OCI-LY7 (cell line): ENCODE measurements around the gene CD80. TPM values are rescaled to one million over a fixed set of nuclear protein-coding genes. Genes with fewer than 3 reads are reported as not detected.

Experiments
- BruUV-seq: library from RNA; stranded (reverse); fragments of 400-500 nt; replicated peaks from 2 replicates; lab custom pipeline; 2021; lab: Mats Ljungman, UMichigan
- CTCF ChIA-PET: fragments of 300-600 bp; sonication (Branson Sonifier 250); formaldehyde crosslinking; loops from one replicate; lab custom pipeline; 2022; ENCODE audit warnings: antibody characterized with exemption; ENCODE audit not compliant: unreplicated experiment; lab: Charles Lee
- POLR2A ChIA-PET: fragments of 300-600 bp; sonication (Branson Sonifier 250); formaldehyde crosslinking; loops from one replicate; lab custom pipeline; 2022; ENCODE audit warnings: antibody characterized with exemption; lab: Charles Lee
- DNase-seq: peaks from one replicate; pipeline ENCODE4 v3.0.0-alpha.2; 2015; ENCODE audit warnings: low spot score
- H2AFZ ChIP-seq: fragments of 200-600 bp; sonication (generic), shearing (Covaris generic); 2 replicates; pipeline ENCODE4 v1.6.1; 2014; ENCODE audit warnings: mild to moderate bottlenecking, antibody characterized with exemption, low read length, moderate library complexity
- H3K27ac ChIP-seq: fragments of 200-600 bp; sonication (generic); 2 replicates; pipeline ENCODE4 v1.5.1; 2014; ENCODE audit warnings: mixed run types, low read depth, mild to moderate bottlenecking, moderate library complexity, low read length, inconsistent platforms; ENCODE audit not compliant: poor library complexity, severe bottlenecking
- H3K36me3 ChIP-seq: fragments of 200-600 bp; sonication (generic); 2 replicates; pipeline ENCODE4 v1.6.1; 2014; ENCODE audit warnings: mild to moderate bottlenecking, antibody characterized with exemption, low read length, moderate library complexity, mixed read lengths; ENCODE audit not compliant: insufficient read depth
- H3K4me1 ChIP-seq: fragments of 200-600 bp; sonication (generic); 2 replicates; pipeline ENCODE4 v1.5.1; 2014; ENCODE audit warnings: mild to moderate bottlenecking, low read length; ENCODE audit not compliant: insufficient read depth, poor library complexity, severe bottlenecking
- H3K4me2 ChIP-seq: fragments of 200-600 bp; sonication (generic); 2 replicates; pipeline ENCODE4 v1.6.1; 2014; ENCODE audit warnings: mild to moderate bottlenecking, low read length
- H3K4me3 ChIP-seq: fragments of 200-600 bp; sonication (generic); 2 replicates; pipeline ENCODE4 v1.5.1; 2014; ENCODE audit warnings: mild to moderate bottlenecking, low read depth, low read length; ENCODE audit not compliant: poor library complexity, severe bottlenecking
- H3K79me2 ChIP-seq: fragments of 200-600 bp; sonication (generic); 2 replicates; pipeline ENCODE4 v1.6.1; 2016; ENCODE audit warnings: low read depth, mild to moderate bottlenecking, low read length, moderate library complexity, mixed read lengths; ENCODE audit not compliant: insufficient read depth
- H3K9me2 ChIP-seq: fragments of 200-600 bp; sonication (generic); 2 replicates; pipeline ENCODE4 v1.6.1; 2016; ENCODE audit warnings: mild to moderate bottlenecking, low read length, mixed read lengths; ENCODE audit not compliant: insufficient read depth
- H3K9me3 ChIP-seq: fragments of 200-600 bp; sonication (generic); 2 replicates; pipeline ENCODE4 v1.6.1; 2014; ENCODE audit warnings: mild to moderate bottlenecking, mixed run types, low read length, mixed read lengths
- H4K20me1 ChIP-seq: fragments of 200-600 bp; sonication (generic); 2 replicates; pipeline ENCODE4 v1.6.1; 2014; ENCODE audit warnings: mild to moderate bottlenecking, antibody characterized with exemption, low read length, moderate library complexity, mixed read lengths; ENCODE audit not compliant: insufficient read depth
- EZH2phosphoT487 ChIP-seq: fragments of 200-600 bp; sonication (generic); IDR thresholded peaks from 2 replicates; pipeline ENCODE4 v1.6.1; 2018; ENCODE audit warnings: low read depth, borderline replicate concordance, mild to moderate bottlenecking, mixed run types, antibody characterized with exemption, low read length, moderate library complexity, mixed read lengths
- intact Hi-C: fragments of 100-400 bp; cut with micrococcal nuclease; formaldehyde crosslinking; loops from one replicate; pipeline ENCODE4 v1.10.0; 2022; ENCODE audit not compliant: unreplicated experiment
- total RNA-seq, 2 experiments: library from RNA; depleted of rRNA in 1 of 2; stranded (reverse); fragments of >200 nt in 1 of 2; shearing (Covaris generic) in 1 of 2; gene quantifications; 2 replicates each; pipeline ENCODE4 v1.2.3, GENCODE V29; 2014 to 2022
- TF ChIP-seq, protein P1 (sequence below): fragments of 200-600 bp; sonication (generic); conservative IDR thresholded peaks from 2 replicates; pipeline ENCODE4 v1.5.1; 2014; ENCODE audit warnings: mild to moderate bottlenecking, antibody characterized with exemption, low read length, moderate library complexity, mixed read lengths

Gene CD80
- total RNA-seq, 2 experiments from 2014 or later = not detected

DNA sequence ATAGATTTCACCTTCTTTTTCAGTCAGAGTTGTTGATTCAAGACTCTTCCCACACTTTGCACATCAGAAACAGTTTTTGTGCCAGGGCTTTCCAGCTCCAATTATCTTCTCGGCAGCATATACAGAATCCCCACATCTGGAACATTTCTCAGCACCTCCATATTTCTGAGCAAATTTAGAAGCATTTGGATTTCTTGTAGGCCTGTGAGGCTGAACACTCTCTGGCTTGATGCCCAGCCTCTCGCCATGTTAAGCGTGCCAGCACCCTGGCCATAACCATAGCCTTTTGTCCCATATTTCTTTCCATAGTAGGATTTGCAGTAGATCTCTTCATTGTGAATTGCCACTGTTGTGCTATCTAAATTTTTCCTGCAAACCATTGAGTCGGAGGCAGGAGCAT lies 28.3 kb downstream of the CD80 start:
- CTCF ChIA-PET = no interaction called here
- no peaks in the 10 kb centered on the region for H3K9me2 ChIP-seq
- no peaks in the 10 kb centered on the region for H3K9me3 ChIP-seq
- no peaks in the 10 kb centered on the region for H3K36me3 ChIP-seq
- intact Hi-C loops = no loop called here
- no peaks in the 10 kb centered on the region for H3K4me1 ChIP-seq
- no peak for DNase-seq
- POLR2A ChIA-PET = no interaction called here
- no peaks in the 10 kb centered on the region for H3K79me2 ChIP-seq
- no peak overlapping the region for H3K27ac ChIP-seq
- no TSS peak for BruUV-seq
- H3K4me3 ChIP-seq = no peak overlapping the region
- H2AFZ ChIP-seq = no peak overlapping the region
- no peak overlapping the region for H3K4me2 ChIP-seq
- TF ChIP-seq, protein P1, sequence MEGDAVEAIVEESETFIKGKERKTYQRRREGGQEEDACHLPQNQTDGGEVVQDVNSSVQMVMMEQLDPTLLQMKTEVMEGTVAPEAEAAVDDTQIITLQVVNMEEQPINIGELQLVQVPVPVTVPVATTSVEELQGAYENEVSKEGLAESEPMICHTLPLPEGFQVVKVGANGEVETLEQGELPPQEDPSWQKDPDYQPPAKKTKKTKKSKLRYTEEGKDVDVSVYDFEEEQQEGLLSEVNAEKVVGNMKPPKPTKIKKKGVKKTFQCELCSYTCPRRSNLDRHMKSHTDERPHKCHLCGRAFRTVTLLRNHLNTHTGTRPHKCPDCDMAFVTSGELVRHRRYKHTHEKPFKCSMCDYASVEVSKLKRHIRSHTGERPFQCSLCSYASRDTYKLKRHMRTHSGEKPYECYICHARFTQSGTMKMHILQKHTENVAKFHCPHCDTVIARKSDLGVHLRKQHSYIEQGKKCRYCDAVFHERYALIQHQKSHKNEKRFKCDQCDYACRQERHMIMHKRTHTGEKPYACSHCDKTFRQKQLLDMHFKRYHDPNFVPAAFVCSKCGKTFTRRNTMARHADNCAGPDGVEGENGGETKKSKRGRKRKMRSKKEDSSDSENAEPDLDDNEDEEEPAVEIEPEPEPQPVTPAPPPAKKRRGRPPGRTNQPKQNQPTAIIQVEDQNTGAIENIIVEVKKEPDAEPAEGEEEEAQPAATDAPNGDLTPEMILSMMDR = no peak
- no peak for TF ChIP-seq EZH2phosphoT487
- no peaks in the 10 kb centered on the region for H4K20me1 ChIP-seq

DNA sequence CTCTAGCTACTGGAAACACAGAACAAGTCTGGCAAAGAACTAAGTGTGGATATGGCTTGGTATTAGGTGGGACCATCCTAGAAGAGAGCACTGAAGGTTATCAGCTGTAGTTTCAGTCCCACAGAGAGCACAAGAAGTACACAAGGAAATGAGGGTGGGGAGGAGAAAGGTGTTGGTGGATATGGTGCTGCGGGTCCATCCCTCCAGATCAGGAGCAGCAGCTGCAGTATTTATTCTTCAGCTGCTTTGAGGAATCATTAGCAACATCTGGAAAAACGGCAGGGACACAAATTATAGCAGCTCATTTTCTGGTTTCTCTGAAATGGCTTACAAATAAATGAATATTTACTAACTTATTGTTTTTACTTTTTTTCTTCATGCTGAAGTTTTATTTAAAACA lies 29.0 kb downstream of the CD80 start:
- DNase-seq = no peak
- Histone ChIP-seq H3K27ac (no peak overlapping the region), H3K4me2 (no peak overlapping the region), H3K36me3 (peaks cover 1% of the 10 kb centered on the region; the same call in 1 of the 2 replicates), H3K9me2 (no peaks in the 10 kb centered on the region), H2AFZ (no peak overlapping the region), H3K4me1 (no peaks in the 10 kb centered on the region), H3K79me2 (no peaks in the 10 kb centered on the region), H4K20me1 (no peaks in the 10 kb centered on the region), H3K4me3 (no peak overlapping the region), H3K9me3 (no peaks in the 10 kb centered on the region)
- BruUV-seq = no TSS peak
- TF ChIP-seq, protein P1 = no peak
- TF ChIP-seq EZH2phosphoT487 = no peak
- POLR2A ChIA-PET = no interaction called here
- intact Hi-C loops = no loop called here
- CTCF ChIA-PET = no interaction called here

DNA sequence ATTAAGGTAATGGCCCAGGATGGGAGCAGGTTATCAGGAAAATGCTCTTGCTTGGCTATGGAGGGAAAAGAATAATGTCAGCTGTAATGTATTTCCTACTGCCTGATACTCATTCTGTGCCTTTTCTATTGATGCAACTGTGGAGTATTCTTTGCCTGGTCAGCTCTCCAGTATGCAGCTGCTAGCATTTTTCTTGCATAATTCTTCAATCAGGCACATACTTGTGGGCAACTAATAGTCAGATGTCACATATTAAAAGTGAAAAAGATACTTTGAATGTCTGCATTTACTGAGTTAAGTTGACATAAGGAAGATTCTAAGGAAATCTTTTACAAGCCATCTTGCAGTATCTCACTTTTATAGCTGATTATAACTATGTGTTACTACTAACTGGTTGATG lies 29.5 kb downstream of the CD80 start:
- intact Hi-C loops = no loop called here
- H3K79me2 ChIP-seq = no peaks in the 10 kb centered on the region
- DNase-seq = no peak
- TF ChIP-seq, protein P1 = no peak
- no peak for TF ChIP-seq EZH2phosphoT487
- no peaks in the 10 kb centered on the region for H3K4me1 ChIP-seq
- H3K9me3 ChIP-seq = no peaks in the 10 kb centered on the region
- peaks cover 7% of the 10 kb centered on the region; the same call in 1 of the 2 replicates for H3K36me3 ChIP-seq
- no peak overlapping the region for H3K27ac ChIP-seq
- BruUV-seq = no TSS peak
- ChIA-PET POLR2A (no interaction called here), CTCF (no interaction called here)
- no peak overlapping the region for H3K4me2 ChIP-seq
- H4K20me1 ChIP-seq = no peaks in the 10 kb centered on the region
- H3K4me3 ChIP-seq = no peak overlapping the region
- H2AFZ ChIP-seq = no peak overlapping the region
- no peaks in the 10 kb centered on the region for H3K9me2 ChIP-seq
